GM21529 (cell line): ENCODE data around the gene CCND2.

Experiments used
- ATAC-seq: cut with Tn5 transposase; IDR thresholded peaks from one replicate; pipeline ENCODE4 v1.9.1; 2021; ENCODE audit not compliant: unreplicated experiment

Gene CCND2

DNA sequence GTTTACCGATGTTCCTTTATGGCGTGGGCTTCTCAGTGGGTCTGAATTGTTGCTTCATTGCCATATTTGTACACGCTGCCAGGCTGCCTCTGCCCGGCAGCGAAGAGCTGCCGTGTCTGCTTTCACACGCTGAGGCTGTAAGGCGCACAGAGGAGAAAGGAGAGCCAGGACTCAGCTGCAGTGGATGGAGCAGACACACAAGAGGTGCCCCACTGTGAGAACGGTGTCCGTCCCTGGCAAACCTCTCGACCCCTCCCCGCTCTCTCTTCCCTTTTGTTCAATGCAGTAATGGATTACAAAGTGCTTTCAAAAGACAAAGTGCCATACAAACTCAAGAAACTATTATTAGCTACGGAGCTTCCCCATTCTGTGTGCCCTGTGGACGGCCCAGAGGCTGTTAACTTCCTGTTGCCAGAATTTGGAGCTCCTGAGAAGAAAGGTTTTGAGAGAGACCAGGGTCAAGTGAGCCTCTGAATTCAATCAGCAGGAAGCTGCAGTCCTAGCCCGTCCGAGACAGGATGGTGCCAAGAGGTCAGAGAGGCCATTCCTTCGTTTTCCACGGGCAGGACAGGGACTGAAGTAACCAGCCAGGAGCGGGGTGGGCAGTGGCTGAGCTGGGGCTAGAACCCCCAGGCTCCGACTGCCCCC lies 15.8 kb downstream of the CCND2 start:
- no peak for ATAC-seq

DNA sequence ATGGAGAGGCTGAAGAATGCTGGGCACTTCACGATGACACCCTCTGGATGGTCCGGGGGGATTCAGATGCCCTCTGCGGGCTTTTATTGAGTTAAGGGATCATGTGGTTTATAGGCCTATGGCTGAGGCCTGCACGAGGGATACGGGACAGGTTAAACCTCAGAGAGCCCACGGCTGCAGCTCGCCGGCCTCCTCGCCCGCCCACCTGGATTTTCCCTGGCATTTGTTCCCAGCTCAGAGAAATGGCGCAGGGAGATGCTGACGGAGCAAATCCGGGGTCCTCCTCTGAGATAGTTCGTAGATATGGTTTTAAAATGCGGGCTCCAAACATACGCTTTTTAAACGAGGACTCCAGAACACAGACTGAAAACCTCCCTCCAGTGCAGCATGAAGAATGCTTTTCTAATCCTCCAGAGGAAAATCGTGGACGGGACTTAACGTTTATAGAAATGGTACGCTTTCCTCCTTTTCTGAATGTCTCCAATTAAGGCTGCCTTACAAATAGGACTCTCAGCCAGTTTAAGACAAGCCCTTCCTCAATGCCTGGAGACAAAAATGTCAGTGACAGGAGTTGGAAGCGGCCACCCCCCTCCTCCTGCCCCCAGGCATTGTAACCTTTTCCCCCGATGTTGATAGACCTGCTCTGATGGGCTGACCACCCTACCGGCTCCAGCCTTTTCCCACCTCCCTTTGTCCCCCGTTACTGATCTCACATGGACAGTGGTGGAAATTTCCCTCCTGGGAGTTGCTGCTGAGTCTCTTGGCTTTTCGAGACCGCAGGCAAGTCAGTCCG lies 16.6 kb downstream of the CCND2 start:
- ATAC-seq = no peak

GRCh38 chr12:4292341-4293073 lies 18.9 kb downstream of the CCND2 start:
- no peak for ATAC-seq

- ATAC-seq = no peak
These were observed 19.9 kb downstream of the CCND2 start for GRCh38 chr12:4293299-4293965.

- no peak for ATAC-seq
These were observed 20.5 kb downstream of the CCND2 start for GRCh38 chr12:4293966-4294505.

- ATAC-seq = no peak
These were observed 23.2 kb downstream of the CCND2 start for GRCh38 chr12:4296751-4297150.

DNA sequence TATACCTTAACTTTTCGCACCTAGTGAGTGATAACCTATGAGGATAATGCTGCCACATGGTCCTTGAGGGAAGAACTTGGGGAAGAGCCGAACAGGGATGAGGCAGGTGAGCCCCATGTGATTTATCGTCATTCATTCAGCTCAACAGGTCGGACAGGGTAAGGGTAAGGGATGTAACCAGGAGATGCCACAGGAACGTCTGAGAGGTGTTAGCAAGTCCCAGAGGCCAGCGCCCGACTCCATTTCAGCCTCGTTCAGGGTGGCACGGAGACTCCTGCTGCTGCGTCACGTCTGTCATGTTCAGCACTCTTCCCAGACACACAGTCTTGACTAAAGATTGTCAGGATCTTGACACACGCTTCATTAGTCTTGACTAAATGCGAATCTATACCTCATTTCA lies 24.1 kb downstream of the CCND2 start:
- no peak for ATAC-seq

DNA sequence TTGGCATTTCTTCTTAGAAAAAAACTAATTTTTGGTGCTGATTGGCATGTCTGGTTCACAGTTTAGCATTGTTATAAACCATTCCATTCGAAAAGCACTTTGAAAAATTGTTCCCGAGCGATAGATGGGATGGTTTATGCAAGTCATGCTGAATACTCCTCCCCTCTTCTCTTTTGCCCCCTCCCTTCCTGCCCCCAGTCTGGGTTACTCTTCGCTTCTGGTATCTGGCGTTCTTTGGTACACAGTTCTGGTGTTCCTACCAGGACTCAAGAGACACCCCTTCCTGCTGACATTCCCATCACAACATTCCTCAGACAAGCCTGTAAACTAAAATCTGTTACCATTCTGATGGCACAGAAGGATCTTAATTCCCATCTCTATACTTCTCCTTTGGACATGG lies 27.3 kb downstream of the CCND2 start:
- ATAC-seq = no peak

DNA sequence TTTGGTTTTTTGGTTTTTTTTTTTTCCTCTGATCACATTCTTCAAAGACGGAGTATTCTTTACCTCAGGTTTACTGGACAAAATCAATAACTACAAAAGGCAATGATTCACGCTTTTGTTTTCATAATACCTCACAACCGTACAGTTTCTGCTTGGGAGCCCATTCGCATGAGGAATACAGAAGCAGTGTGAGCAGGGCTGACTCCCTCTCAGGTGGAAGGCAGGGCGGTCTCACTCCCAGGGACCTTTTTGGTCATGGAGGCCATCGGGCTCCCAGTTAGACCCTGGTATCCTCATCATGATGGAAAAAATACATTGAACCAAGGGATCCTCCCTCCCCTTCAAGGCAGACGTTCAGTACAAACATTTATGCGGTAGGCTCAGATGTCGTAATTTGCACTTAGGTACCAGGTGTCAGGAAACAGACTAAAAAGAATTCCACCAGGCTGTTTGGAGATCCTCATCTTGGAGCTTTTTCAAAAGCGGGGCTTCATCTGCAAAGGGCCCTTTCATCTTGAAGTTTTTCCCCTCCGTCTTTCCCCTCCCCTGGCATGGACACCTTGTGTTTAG lies 28.5 kb downstream of the CCND2 start:
- ATAC-seq = no peak

DNA sequence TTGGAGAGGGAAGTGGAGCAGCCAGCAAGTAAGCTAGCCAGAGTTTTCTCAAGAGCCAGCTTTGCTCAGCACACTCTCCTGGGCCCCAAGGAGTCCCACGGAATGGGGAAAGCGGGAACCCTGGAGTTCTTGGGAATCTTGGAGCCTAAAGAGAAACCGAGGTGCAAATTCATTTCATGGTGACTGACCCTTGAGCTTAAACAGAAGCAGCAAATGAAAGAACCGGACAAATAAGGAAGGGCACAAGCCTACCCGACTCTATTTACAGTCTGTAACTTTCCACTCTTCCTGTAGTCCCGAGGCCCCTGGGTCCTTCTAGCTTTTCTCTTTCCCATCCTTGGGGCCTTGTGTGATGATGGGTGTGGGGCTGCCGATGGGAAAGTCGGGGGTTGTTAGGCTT lies 29.3 kb downstream of the CCND2 start:
- ATAC-seq = no peak

DNA sequence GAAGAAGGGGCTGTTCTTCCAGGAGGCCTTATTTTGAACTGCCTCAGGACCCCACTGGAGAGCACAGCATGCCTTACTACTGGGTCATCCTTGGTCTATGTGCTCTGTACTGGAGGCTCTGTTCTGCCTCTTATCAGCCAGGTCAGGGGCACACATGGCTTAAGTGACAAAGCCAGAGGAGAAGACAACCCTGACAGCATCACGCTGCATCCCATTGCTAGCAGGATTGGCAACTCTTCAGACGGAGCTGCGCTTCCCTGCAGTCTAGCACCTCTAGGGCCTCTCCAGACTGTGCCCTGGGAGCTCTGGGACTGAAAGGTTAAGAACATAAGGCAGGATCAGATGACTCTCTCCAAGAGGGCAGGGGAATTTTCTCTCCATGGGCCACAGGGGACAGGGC lies 30.2 kb downstream of the CCND2 start:
- no peak for ATAC-seq

DNA sequence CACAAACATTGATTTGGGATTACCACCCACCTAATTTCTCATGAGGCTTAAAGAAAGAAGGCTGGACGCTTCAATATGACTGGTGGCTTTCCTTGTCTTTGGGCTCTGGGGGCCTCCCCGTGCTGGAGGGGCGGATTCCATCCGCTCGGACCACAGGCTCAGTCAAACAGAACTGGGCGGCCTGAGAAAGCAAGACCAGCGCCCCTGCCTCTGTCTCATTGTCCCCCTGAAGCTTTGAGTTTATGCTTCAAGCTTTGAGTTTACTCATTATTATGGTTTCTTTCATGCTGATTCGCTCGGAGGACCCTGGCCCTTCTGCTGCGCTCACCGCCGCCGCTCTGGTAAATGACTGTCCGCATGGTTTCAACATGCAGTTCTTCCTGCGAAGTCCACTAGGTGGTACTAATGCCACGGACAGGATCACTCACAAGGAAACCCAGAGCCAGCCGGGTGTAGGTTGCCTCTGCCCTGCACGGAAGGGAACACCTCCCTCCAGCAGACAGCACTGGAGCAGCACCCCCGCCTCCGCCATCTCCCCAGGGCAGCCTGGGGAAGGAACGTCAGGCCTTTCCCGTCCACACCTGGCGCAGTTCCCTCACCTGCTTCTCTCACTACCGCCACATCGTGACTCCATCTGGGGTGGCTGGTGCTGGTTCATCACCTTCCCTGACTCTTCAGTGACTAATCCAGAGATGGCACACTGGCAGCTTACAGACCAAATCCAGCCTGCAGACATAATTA lies 34.2 kb downstream of the CCND2 start:
- ATAC-seq = no peak

GRCh38 chr12:4308334-4308950 lies 34.9 kb downstream of the CCND2 start:
- ATAC-seq = no peak

GRCh38 chr12:4311776-4312175 lies 38.2 kb downstream of the CCND2 start:
- ATAC-seq = no peak

DNA sequence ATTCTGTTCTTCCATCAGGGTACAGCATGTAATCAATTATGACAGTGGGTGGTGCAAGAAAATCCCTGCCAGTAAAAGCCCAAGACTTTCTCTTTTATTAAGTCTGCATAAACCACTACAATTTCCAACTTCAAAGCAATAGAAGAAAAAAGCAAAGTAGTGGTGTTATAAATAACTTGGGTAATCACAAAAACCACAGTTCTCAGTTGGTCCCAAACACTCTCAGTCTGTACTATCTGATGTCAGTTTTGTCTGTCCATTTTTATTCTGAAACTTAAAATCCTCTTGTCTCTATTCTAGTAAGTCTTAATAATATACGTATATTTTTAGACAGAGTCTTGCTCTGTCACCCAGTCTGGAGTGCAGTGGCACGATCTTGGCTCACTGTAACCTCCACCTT lies 38.7 kb downstream of the CCND2 start:
- ATAC-seq = no peak

GRCh38 chr12:4320497-4320852 lies 46.9 kb downstream of the CCND2 start:
- peak; percentile 33 for ATAC-seq

GRCh38 chr12:4320853-4321701 lies 47.5 kb downstream of the CCND2 start, which contains the start of gene TIGAR:
TSS of gene TIGAR (plus strand) at chr12:4321213. CDS start at chr12:4321272, 59 bp downstream.
- ATAC-seq = peak; percentile 95

- no peak for ATAC-seq
These were observed 49.2 kb downstream of the CCND2 start for GRCh38 chr12:4322726-4323125.
